ENCODE measurements around the gene SMIM11.

DNA sequence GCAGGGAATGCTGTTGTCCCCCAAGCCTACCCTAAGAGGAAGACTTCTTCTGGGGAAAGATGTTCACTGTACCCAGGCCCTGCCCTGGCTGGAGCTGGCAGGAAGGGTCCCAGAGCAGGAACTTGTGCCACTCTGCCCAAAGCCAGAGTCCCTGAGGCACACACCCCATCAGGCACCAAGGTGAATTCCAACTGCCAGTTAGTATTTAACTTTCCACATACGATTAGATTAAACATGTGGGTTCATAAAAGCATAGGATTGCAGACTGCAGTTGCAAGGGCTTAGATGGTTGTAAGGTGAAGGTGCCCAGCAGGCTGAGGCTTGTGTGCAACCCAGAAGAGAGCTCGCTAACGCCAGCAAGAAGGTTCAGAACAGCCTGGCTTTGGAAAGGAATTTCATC is 11.6 kb upstream of the SMIM11 start, which contains the start of gene KCNE2:
- TF ChIP-seq CTCF (IDR thresholded peaks at IDR 0.05; ENCODE audit: low read length): no peak
- TF ChIP-seq EZH2 (optimal IDR thresholded peaks at IDR 0.05; ENCODE audit: low read depth, low read length): no peak
- TF ChIP-seq EZH2phosphoT487 (IDR thresholded peaks at IDR 0.05; ENCODE audit: low read length): no peak
